ENCODE measurements around the gene PRPSAP1.

DNA sequence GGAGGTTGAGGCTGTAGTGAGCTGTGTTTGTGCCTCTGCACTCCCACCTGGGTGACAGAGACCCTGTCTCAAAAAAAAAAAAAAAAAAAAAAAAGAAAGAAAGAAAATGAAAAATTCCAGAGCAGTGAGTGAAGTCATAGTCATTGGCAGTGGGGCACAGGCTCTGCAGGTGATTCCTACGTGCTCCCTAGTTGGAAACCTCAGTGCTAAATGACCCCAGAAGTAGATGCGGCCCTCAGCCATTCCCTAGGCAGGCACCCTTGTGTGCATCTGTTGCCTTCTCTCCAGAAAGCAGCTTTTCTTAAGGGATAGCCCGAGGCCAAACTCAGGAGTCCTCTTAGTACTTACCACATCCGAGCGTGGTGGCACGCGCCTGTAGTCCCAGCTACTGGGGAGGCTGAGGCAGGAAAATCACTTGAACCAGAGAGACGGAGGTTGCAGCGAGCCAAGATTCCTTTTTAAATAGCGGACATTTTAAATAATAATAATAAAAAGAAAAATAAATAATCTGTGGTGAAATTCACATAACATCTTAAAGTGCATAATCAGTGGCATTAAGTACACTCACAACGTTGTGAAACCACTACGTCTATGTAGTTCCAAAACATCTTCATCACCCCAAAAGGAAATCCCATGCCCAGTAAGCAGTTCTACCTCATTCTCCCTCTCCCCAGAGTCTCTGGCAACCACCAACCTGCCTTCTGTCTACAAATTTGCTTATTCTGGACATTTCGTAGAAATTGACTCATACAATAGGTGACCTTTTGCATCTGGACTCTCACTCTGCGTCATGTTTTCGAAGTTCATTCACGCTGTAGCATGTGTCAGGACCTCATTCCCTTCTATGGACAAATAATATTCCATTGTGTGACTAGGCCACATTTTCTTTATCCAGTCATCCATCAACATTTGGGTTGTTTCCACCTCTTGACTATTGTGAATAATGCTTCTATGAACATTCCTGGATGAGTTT is 18.2 kb upstream of the PRPSAP1 start:
- TF ChIP-seq YY1 (IDR thresholded peaks at IDR 0.05; ENCODE audit: insufficient read depth, insufficient read length) (no peak), ZNF274 (IDR thresholded peaks at IDR 0.05; ENCODE audit: low read depth, low read length) (no peak)

Measured in NT2/D1 (cell line).